GM21576 (cell line): Measurements from ENCODE around the gene VIT.

Experiments used
- ATAC-seq: cut with Tn5 transposase; IDR thresholded peaks from one replicate; pipeline ENCODE4 v1.9.1; 2021; ENCODE audit warnings: mild to moderate bottlenecking, moderate library complexity; ENCODE audit not compliant: unreplicated experiment

VIT gene

DNA sequence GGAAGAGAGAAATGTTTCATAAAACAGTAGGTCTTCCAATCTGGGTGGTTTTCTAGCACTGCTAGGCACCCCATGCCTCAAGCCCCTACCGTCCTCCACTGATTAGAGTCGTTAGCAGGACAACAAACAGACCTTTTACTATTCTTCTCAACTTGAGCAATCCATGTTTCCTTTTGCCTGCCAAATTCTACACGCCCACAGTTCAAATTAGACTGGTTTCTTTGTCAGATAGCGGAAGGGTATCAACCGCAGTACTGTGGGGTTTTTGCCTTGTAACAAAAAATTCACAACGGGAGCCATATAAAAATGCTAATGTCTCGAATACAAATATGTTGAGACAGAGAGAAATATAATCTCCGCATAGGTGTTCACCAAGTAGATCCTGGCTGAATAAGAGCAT, 59.9 kb downstream of the VIT start:
- no peak for ATAC-seq

DNA sequence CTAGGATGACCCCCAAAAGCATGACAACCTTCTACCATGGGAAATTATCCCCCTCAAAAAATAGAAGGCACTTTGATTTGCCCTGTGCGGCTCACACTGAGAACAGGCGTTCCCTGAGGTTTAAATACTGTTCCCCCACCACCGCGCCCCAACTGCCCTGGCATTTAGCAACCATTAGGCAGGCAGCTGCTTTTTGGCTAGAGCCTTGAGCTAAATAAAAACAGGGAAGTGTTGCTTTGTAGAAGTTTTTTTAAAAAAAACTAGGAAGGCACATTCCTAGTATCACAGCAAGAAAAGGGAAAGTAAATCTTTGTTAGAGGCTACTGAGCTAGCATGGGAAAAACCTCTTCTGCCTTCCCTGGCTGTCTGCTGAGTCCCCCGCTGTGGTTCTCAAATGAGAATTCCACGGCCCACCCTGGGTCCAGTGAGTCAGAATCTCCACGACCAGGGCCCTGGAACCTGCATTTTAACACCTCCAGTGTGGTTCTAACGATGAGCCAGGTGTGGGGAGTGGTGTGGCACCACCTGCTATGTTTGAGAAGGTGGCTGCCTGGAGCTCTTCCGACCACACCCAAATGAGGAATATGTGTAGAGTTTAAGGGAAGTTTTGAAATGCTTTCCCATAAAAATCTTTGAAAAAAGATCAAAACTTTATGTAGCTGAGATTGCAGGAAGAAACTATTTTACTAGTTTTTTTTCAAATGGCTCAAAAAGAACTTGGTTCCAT, 66.4 kb downstream of the VIT start:
- ATAC-seq: no peak

DNA sequence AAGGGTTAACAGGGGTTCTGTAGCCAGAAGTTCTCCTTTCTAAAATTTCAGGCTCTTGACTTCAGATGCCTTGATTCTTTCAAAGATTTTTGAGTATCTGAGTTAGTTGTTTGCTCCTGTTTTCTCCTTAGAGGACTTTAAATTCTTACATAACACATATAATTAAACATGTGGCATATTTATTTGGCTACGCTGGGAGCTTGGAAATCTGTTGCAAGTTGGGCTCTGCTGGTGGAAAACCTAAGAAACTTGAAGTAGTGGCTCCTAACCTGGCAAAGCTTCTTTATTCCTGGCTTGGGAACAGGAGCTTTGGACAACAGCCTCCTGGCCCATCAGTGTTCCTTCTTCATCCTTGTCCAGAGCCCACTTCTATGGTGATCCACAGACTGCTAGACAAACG, 72.6 kb downstream of the VIT start:
- no peak for ATAC-seq

DNA sequence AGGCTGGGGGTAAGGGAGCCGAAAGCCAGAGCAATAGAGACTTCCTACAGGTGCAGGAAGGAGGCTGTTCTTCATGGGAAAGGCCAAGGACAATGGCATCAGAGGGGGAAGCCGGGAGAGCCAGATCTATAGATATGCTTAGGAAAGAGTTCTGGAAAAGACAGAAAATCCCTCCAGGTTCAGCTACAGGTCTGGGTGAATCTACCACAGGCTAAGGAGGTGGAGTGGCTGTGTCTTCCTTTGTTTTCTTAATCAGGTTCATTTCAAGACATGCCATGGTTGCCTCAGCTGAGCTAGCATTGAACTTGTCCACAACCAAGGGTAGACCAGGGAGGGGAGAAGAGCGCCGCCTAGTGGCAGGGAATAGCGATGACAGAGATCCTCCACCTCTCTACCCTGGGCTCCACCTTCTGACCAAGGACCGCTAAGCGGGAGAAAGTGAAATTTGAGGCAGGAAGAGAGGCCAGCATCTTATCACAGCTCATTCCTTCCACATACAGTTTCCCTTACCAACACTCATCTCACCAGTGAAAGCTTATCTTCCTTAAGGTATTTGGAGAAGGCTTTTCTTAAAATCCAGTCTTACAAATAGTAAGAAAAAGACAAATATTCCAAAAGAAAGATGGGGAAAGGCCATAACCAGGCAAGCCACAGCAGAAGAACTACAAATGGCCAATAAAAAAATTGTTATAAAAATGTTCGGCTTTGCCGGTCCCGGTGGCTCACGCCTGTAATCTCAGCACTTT, 74.2 kb downstream of the VIT start:
- peak; percentile 69 for ATAC-seq

DNA sequence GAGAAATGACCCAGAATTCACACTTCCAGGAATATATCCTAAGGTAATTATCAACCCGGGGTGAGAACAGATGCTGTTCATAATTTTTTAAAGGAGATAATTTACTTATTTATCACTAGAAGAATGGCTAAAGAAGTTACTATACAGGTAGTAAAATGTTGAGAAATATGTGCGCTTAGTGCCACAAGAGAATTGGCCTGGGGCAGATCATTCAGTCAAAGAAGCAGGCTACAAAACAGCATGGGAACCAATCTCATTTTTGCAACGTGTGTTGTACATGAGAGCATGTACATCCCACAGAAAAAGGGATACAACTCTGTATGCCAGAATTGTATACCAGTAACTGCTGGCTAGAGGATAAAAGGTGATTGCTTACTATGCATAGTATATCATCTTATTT, 75.2 kb downstream of the VIT start:
- ATAC-seq: no peak

DNA sequence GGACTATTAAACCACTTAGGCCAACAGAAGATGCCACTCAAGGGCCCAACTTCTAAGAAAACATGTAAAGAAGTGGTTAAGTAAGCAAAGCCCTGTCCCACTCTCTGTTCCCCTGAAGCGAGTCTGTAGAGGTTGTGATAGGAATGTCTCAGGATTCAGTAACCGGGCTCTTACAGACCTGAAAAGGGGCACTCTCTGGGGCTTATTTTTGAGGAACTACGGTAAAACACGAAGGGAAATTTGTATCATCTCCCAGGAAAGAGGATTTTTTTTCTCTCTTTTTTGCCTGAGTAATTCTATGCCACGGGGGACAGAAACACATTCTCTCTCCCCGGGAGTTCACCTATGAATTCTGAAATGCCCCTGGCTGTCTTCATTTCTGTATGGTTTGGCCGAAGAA, 77.4 kb downstream of the VIT start:
- no peak for ATAC-seq

DNA sequence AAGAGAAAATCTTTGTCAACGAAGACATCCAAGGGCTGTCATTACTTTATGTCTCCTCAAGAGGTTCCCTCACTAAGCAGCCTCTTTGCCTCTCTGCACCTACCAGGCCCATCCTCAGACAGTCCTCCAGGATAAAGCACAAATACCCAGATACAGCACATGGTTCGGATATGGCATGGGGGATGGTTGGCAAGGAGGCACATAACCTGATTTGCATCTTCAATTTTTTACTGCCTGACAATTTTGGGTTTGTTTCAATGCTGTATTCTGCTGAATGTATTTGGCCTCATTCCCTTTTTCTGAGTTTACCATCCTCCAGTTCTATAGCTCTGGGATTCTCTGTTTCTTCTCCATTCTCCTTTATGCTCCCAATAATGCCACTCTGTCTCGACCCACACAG, 78.8 kb downstream of the VIT start:
- ATAC-seq: no peak

DNA sequence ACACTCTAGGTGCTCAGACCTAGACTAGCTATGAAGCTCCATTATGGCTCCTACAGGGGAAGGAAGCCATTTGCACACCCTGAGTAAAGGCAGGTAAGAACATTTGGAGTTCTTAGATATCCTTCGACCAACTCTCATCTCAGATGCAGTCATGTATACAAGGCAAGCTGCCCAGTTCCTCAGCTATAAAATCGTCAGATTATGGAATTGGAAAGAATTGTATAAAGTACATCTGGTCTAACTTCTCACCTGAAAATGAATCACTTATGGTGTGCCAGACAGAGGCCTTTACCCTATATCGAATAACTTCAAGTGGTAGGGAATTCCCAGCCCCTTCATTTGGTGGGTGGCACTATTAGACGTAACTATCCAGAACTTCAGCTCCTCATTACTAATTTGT, 79.3 kb downstream of the VIT start:
- ATAC-seq: no peak

DNA sequence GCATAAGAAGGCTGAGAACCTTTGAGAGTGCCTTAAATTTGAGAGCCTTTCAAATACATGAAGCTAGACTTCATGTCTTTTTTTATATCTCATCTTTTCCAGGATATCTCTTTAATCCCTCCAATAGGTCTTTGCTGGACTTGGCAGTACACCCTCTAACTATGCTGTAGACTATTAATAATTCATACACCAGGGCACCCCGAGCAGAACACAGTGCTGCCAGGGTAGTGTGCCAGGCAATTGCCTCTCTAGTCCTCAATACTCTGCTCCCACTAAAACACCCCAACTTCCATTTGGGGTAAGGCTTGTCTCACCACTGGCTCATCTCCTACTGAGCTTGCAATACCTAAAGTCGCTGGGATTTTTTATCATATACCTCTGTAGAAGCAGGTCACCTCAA, 80.8 kb downstream of the VIT start:
- ATAC-seq: no peak

DNA sequence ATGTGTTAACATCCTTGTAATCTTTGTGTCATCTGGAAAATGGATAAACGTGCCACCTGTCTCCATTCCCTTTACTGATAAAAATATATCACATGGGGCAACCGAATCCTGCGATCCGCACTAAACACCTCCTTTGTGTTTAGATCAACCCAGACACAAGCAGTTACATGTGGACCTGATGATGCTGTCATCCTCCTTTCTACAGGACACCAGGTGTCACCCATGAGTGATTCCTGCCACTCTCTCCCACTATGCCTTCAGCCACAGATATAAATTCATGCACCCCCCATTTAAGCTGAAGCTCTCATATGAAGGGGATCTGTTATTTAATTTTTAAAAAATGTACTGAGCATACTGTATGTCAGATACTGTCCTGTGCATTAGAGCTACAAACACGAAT, 81.3 kb downstream of the VIT start:
- ATAC-seq: no peak

DNA sequence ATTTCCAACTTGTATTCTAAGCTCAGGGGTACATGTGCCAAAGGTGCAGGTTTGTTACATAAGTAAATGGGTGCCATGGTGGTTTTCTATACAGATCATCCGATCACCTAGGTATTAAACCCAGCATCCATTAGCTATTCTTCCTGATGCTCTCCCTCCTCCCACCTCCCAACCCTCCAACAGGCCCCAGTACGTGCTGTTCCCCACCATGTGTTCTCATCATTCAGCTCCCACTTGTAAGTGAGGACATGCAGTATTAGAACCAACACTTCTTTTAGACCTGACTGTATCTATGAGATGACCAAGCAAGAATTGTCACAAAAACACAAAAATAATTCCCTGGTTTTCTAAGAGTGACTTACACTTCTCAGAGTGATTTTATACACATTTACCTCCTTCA, 83.0 kb downstream of the VIT start:
- ATAC-seq: no peak

DNA sequence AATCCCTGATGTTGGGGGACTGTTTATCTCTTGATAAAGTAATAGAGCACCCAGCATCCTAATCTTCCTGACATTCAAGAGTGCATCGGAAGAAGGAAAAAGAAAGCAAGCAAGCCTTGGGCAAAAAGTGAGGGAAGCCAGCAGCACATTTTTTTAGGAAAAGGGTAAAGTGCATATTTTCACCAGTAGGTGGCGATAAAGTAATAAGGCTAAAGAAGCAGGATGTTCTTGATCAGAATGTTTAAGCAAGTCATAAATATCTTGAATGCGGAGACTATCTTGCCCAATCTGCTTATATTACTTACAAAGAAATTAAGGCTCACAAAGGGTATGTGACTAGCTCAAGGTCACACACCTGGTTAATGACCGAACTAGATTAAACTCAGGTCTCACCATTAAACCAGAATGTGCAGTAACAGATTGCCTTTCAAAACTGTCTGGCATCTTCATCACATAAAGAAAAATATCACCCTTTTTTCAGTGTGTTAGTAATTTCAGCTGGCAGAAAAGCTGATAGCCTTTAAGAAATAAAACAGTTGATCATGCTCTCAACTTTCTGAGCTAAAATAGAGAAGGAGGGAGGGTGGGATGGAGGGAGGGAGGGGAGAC, 83.8 kb downstream of the VIT start:
- ATAC-seq: no peak

DNA sequence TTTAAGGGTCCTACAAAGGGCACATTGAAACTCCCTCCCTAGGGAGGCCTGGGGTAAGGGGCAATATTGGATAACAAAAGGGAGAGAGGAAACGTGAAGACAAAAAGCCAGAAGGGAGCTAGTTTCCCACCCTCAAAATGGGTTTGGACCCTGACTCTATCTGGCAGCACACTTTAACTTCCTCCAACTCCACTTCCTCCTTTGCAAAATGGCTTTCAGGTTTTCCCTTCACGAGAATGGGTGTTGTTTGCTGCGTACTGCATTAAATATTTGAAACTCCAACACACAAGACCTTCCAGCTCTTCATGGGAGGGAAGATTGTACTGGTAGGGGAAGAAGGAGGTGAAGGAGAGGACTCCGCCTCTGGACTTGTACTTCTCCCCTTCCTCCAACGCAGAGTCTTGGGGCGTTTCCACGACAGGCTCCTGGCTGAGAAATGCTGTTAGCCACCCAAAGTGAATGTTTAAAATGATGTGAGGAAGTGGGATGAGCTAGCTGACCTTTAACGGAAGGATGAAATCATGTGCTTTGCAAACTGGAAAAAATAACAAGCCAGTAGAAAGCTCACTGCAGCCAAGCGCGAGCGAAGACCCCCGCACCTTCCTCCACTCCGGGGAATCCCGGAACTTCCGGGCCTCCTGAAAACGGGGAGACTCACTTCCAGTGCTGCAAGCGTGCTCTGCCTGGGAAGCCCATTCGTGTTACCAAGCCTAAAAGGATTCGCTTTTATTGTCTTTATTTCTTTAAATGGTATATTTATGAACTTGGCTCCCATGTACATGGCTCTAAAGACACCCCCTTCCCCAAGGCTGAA, 85.6 kb downstream of the VIT start:
- ATAC-seq: no peak

DNA sequence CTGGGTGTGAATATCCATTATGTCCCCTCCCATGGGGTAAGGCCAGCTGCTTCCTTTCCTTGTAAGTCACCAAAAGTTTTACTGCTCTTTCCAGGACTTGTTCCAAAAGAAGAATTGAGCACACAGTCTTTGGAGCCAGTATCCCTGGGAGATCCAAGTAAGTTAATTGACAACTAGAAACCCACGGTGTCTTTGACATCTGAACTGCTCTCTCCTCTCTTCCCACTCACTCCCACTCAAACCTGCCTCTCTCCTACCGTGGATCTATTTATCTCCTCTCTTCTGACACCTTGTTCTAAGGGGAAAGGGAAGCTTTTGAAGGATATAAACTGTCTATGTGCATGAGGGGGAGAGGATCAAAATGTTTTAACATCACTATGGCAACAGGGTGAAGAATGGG, 86.7 kb downstream of the VIT start:
- ATAC-seq: no peak

DNA sequence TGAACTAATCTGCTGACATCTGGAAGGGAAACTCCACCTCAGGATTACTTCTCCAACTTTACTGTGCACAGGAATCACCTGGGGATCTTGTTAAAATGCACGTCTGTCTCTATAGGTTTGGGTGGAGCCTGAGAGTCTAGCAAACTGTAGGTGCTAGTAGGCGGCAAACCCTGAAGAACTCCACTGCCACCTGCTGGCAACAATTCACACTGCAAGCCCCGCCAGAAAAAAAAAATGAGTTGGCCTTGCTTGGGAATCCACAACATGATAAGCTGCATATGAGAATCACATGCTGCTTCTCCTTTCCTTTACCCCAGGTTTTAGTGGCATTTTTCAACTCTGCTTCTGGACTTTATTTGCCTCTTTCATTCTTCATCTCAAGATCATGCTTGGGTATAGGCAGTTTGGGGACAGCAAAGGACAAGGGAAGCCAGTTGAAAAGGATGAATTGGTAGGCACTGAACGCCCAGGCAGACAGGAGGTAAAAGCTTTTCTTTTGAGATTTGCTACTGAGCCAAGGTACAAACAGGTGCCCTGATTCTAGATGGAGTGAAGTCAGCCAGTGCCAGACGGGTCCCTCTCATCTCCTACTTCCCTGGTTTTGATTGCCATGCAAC, 88.8 kb downstream of the VIT start:
- ATAC-seq: peak; percentile 62

DNA sequence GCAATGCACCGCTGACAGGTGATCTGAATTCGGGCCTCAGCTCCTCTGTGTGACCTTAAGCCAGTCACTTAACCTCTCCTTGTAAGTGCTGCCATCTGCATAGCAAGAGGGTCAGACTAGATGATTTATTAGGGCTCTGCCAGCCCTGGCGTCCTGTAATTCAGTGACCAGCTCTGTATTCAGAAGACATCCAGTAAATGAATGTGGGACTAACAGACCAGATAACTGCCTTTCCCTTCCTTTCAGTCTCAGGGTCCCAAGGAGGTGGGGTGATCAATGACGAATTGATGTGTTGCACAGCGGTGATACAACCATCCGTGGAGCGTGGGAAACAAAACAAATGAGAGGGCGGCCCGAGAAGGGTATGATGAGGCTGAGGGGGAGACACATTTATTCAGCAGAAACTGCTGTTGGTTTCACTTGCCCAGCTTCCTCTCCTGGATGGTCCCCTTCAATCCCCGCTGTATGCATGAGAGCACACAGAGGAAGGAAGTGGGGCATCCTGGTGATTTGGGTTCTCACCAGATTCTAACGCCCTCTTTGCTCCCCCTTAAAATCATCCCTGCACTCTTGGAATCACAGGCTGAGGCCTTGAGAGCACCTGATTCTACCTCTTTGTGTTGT, 92.8 kb downstream of the VIT start:
- no peak for ATAC-seq

DNA sequence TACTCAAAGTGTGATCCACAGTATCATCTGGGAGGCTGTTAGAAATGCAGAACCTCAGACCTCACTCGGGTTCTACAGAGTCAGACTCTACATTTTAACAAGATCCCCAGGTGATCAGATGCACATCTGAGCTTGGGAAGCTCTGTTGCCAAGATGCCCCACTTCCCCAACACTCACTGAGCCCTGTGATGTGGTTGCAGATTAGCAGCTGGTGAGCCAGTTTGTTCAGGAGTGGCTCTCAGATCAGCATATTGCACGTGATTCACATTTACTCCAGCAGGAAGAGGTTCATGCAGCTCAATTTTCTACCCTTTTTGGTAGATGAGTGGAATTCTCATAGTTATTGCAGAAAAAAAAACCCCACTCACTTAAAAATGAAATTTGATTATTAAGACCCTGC, 96.4 kb downstream of the VIT start:
- no peak for ATAC-seq

DNA sequence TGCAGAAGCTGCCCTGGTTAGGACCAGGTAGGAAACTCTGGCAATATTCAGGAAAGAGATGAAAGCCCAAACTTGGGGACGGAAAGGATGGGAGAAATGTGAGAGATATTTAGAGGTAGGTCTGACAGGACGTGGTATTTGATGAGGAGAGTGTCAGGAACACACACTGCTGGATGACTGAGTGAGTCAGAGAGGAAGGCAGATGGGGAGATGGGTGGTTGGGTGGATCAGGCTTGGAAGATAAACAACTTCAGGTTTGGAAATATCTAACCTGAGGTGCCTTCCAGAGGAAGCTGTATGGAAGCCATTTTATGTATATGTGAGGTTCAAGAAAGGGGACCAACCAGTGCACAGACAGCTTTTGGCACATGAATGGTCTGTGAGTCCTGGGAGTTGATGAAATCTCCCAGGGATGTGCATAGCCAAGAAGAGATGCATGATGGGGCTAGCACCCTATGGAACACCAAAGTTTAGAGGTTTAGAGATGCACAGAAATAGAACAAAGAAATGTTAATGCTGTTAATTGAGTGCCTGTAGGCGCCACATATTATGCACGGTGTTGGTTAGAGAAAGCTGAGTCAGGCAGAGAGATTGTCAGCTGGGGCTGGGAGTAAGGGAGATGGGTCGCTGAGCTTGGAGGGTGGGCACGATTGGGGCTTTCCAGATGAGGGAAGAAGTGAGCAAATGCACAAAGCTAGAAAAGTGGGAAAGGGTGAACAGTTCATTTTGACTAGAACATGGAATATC, 101.0 kb downstream of the VIT start:
- ATAC-seq: no peak

DNA sequence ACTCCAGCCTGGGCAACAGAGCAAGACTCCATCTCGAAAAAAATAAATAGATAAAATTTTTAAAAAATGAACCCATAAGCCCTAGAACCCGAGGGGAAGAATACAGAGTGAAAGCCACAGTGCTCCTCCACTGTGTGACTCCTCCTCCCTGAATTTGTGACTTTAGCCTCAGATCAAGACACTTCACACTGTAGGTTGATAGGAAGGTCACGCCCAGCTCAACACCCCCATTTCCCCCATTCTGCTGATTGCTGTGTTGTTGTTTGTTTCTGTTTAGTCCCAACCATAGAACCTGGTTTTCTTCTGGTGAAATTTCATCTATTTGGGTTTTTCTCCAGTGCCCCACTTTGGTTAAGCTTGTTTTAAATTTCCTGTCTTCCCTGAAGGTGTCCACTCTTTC, 102.2 kb downstream of the VIT start:
- ATAC-seq: no peak

DNA sequence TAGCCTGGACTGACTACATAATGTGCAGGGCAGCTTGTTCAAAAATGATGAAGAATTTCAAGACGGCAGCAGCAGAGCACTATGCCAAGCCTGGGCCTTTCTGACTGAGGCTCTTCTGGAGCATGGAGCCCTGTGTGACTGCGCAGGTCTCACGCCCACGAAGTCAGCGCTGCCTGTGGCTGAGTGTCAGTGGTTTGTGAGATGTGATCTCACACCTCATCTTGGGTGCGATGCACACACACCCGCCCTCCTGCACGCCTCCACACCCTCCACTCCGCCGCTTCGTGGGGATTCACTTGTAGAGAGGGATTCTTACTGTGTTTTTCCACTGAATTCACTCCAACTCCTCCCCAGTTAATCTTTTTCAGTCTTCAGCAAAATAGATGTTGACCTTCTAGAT, 103.9 kb downstream of the VIT start:
- ATAC-seq: no peak
